Transverse colon (tissue), 4 donors: ENCODE measurements around the gene TMEM88. TPM values are rescaled to one million over a fixed set of nuclear protein-coding genes. Genes with fewer than 3 reads are reported as not detected.

Source experiments
- DNase-seq: peaks from one replicate; pipeline ENCODE4 v3.0.0-alpha.2; 2019
- H3K27ac ChIP-seq, 4 donors: fragments of 200-600 bp; sonication (generic); 2 replicates each; pipeline ENCODE4 v1.5.1; 2016 to 2018; ENCODE audit warnings: inconsistent platforms in 4 of 4
- H3K27me3 ChIP-seq: fragments of 200-600 bp; sonication (generic); 2 replicates; pipeline ENCODE4 v1.5.1; 2017; ENCODE audit warnings: inconsistent platforms
- H3K36me3 ChIP-seq, 4 donors: fragments of 200-600 bp; sonication (generic); 2 replicates each; pipeline ENCODE4 v1.5.1; 2017 to 2019; ENCODE audit warnings: inconsistent platforms in 4 of 4
- H3K4me1 ChIP-seq, 4 donors: fragments of 200-600 bp; sonication (generic); 2 replicates each; pipeline ENCODE4 v1.5.1; 2017 to 2020; ENCODE audit warnings: inconsistent platforms in 4 of 4
- H3K4me3 ChIP-seq, 4 donors: fragments of 200-600 bp; sonication (generic); 1 replicate in 1 of 4; 2 replicates in 3 of 4; pipeline versions ENCODE4 v1.5.1 to v1.6.1; 2017 to 2019; ENCODE audit warnings: inconsistent platforms in 4 of 4
- H3K9me3 ChIP-seq, 2 donors: fragments of 200-600 bp; sonication (generic); 2 replicates each; pipeline ENCODE4 v1.5.1; 2017 to 2019; ENCODE audit warnings: inconsistent platforms in 2 of 2
- EP300 ChIP-seq: sonication (generic); formaldehyde crosslinking; IDR thresholded peaks from one replicate; pipeline ENCODE4 v1.6.1; 2017; ENCODE audit warnings: antibody characterized with exemption, low read depth
- POLR2A ChIP-seq: fragments of 450-650 bp; IDR thresholded peaks from one replicate; pipeline ENCODE4 v1.6.1; 2016; ENCODE audit warnings: antibody characterized with exemption, mild to moderate bottlenecking, moderate library complexity
- POLR2AphosphoS5 ChIP-seq, 3 donors: sonication (generic); formaldehyde crosslinking; IDR thresholded peaks; one replicate each; pipeline ENCODE4 v1.6.1; 2016; ENCODE audit warnings: antibody characterized with exemption in 3 of 3
- WGBS, 2 donors: methylation state at CpG; one replicate each; pipeline ENCODE4 v1.1.5; 2018; ENCODE audit warnings: low coverage in 1 of 2; 5-methylcytosine and 5-hydroxymethylcytosine counted together
- in situ Hi-C, 4 donors: fragments of 200-750 bp; cut with MboI; loops; one replicate each; pipeline versions ENCODE4 v1.15.0 to v1.15.1; 2017; ENCODE audit warnings: low sequenced_read_pairs in 3 of 4, low pct_ligation_motif_present in 1 of 4, low pct_unique_long_range_greater_than_20kb in 1 of 4
- intact Hi-C: fragments of 100-400 bp; cut with DNase I; formaldehyde crosslinking; loops from one replicate; pipeline ENCODE4 v1.15.1; 2023; ENCODE audit warnings: low total_unique reads
- total RNA-seq, 4 donors: library from RNA; depleted of rRNA; stranded (reverse); fragments of >200 nt; gene quantifications; one replicate each; pipeline ENCODE4 v1.1.0, GENCODE V29; 2016
- TF ChIP-seq, protein P1 (sequence below), 5 experiments: fragments of 200-600 bp in 3 of 5; fragments of 450-650 bp in 2 of 5; sonication (generic) in 3 of 5; IDR thresholded peaks; 1 replicate in 2 of 5; 2 replicates in 3 of 5; pipeline ENCODE4 v1.5.1; 2016 to 2017; ENCODE audit warnings: antibody characterized with exemption in 5 of 5, inconsistent platforms in 3 of 5, mild to moderate bottlenecking in 2 of 5, moderate library complexity in 1 of 5

TMEM88 gene
- total RNA-seq, 4 donors from 2014 or later = 2.4 to 13.1 (median 6.8) TPM

DNA sequence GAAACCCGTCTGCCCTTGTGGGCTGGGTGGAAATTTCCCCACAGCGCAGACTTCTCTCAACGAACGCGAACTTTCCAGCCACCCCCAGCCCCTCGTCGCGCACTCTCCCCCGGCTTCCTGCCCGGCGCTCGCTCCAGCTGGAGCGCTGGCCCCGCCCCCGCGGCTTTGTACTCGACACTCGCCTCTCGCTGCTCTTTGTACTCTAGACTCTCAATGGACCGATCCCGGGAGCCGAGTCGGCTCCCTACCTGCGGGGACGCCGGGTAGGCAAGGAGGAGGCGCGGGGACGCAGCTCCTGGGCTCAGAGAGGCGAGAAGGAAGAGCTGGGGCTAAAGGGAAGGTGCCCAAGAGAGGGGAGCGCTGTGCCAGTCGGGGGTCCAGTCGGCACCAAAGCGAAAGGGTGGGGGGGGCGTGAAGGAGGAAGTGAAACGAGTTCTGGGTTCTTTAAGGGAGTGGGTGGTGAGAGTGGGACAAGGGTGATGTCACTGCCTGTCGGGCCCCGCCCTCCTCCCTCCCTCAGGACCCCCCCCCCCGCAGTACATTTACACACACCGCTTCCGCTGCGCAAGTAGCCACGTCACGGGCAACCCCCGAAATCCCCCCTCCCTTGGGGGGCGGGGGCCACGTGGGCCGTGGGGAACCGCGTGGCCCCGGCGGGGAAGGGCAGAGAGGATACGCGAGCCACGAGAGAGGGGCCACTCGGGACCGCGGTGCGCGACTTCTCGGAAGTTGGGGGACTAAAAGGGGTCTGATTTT is 11.2 kb upstream of the TMEM88 start:
- Histone ChIP-seq H3K27ac (peak overlapping the region; percentile 97 to 99 (median 99)), H3K4me1 (peaks cover 30 to 60% (median 36%) of the 10 kb centered on the region in 4 donors), H3K9me3 (no peaks in the 10 kb centered on the region), H3K36me3 (peaks cover 0 to 31% (median 7%) of the 10 kb centered on the region in 4 donors), H3K4me3 (peak overlapping the region; percentile 45 to 78 (median 59)), H3K27me3 (no peaks in the 10 kb centered on the region)
- in situ Hi-C loops (no loop called here), intact Hi-C loops (loop anchor here (2.0 to 5.0 kb wide), 2 partner anchors 13 to 601 kb away; partner anchors contain the start of genes GABARAP and NAA38)
- TF ChIP-seq EP300 = no peak
- TF ChIP-seq POLR2AphosphoS5 (IDR thresholded peaks at IDR 0.05) = peak; percentile 52 to 84 (median 82)
- TF ChIP-seq POLR2A = peak; percentile 92
- DNase-seq = peak; percentile 91
- 0 to 1% methylated on average over 3 to 49 of the region's 61 CpGs for WGBS, 2 donors

DNA sequence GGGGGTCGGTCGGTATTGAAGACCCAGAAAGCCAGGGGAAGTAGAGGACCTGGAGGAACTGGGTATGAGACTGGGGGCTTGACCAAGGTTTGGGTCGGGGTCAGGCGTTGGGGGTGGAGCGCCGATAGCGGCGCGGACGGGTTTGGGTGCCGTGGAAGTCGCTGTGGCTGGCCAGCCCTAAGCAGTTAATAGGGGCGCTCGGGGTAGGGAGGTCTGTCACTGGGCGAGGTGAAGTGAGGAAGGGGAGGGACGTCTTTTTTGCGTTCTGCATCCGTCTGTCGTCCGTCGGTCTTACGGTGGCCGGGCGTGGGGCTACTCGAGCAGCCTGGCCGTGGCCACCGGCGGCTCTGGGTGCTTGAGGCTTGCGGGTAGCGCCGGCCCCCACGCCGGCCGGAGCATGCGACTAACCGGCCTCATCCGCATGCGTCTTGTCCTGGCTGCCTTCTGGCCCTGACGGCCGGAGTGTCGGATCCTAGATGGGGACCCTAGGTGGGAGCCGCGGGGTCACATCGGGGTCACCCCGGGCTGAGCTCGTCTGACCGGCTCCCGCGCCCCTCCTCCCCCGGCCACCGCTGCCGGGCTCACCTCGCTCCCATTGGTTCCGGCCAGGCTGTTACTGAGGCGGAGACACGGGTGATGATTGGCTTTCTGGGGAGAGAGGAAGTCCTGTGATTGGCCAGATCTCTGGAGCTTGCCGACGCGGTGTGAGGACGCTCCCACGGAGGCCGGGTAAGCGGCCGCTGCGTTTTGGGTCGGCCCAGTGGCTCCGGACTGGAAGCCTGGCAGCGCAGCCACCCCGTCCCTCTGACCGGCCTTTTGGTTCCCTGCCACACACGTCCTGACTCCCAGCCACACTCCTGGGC is 10.3 kb upstream of the TMEM88 start:
- peak overlapping the region; percentile 97 to 99 (median 99) for H3K27ac ChIP-seq
- 0 to 1% methylated on average over 2 to 35 of the region's 71 CpGs for WGBS, 2 donors
- H3K27me3 ChIP-seq = no peaks in the 10 kb centered on the region
- intact Hi-C loops (loop anchor here (5.0 kb wide), 1 partner anchor 602 kb away; the partner anchor contains the start of gene GABARAP), in situ Hi-C loops (no loop called here)
- H3K4me1 ChIP-seq = peaks cover 22 to 53% (median 28%) of the 10 kb centered on the region in 4 donors
- TF ChIP-seq, protein P1, sequence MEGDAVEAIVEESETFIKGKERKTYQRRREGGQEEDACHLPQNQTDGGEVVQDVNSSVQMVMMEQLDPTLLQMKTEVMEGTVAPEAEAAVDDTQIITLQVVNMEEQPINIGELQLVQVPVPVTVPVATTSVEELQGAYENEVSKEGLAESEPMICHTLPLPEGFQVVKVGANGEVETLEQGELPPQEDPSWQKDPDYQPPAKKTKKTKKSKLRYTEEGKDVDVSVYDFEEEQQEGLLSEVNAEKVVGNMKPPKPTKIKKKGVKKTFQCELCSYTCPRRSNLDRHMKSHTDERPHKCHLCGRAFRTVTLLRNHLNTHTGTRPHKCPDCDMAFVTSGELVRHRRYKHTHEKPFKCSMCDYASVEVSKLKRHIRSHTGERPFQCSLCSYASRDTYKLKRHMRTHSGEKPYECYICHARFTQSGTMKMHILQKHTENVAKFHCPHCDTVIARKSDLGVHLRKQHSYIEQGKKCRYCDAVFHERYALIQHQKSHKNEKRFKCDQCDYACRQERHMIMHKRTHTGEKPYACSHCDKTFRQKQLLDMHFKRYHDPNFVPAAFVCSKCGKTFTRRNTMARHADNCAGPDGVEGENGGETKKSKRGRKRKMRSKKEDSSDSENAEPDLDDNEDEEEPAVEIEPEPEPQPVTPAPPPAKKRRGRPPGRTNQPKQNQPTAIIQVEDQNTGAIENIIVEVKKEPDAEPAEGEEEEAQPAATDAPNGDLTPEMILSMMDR (IDR thresholded peaks at IDR 0.05) = no peak
- peak; percentile 85 to 98 (median 92) for TF ChIP-seq POLR2AphosphoS5 (IDR thresholded peaks at IDR 0.05)
- no peak for TF ChIP-seq EP300
- TF ChIP-seq POLR2A = peak; percentile 75
- peak; percentile 94 for DNase-seq
- peaks cover 0 to 39% (median 10%) of the 10 kb centered on the region in 4 donors for H3K36me3 ChIP-seq
- peak overlapping the region; percentile 45 to 78 (median 59) for H3K4me3 ChIP-seq
- H3K9me3 ChIP-seq = no peaks in the 10 kb centered on the region

- 81% methylated on average over 14 of the region's 15 CpGs; no CpG with 5 or more reads in 1 of the 2 donors for WGBS, 2 donors
- in situ Hi-C loops = no loop called here
- H3K36me3 ChIP-seq = peaks cover 0 to 41% (median 15%) of the 10 kb centered on the region in 4 donors
Measured at GRCh38 chr17:7845359-7846062, 9.4 kb upstream of the TMEM88 start.

GRCh38 chr17:7846063-7846735 is 8.7 kb upstream of the TMEM88 start:
- Histone ChIP-seq H3K36me3 (peaks cover 0 to 45% (median 16%) of the 10 kb centered on the region in 4 donors), H3K4me1 (peaks cover 10 to 38% (median 14%) of the 10 kb centered on the region in 4 donors), H3K9me3 (no peaks in the 10 kb centered on the region), H3K27ac (peak overlapping the region in 1 of 4 donors; percentile 97), H3K4me3 (no peak overlapping the region), H3K27me3 (no peaks in the 10 kb centered on the region)
- no peak for TF ChIP-seq POLR2AphosphoS5 (IDR thresholded peaks at IDR 0.05)
- TF ChIP-seq EP300 = no peak
- TF ChIP-seq, protein P1 (IDR thresholded peaks at IDR 0.05) = no peak
- TF ChIP-seq POLR2A = no peak
- DNase-seq = no peak
- 89% methylated on average over 15 of the region's 22 CpGs; no CpG with 5 or more reads in 1 of the 2 donors for WGBS, 2 donors
- intact Hi-C loops = no loop called here
- in situ Hi-C loops = no loop called here

More at GRCh38 chr17:7845359-7846062, 9.4 kb upstream of the TMEM88 start:
- TF ChIP-seq POLR2AphosphoS5 (IDR thresholded peaks at IDR 0.05) = no peak
- TF ChIP-seq EP300 = no peak
- Histone ChIP-seq H3K4me3 (peak overlapping the region in 2 of 4 donors; percentile 64 to 78), H3K4me1 (peaks cover 17 to 43% (median 19%) of the 10 kb centered on the region in 4 donors), H3K27me3 (no peaks in the 10 kb centered on the region), H3K9me3 (no peaks in the 10 kb centered on the region), H3K27ac (peak overlapping the region; percentile 97 to 99 (median 99))
- intact Hi-C loops = no loop called here
- DNase-seq = no peak
